ENCODE results near the gene NRG4.
A peak's percentile ranks its signal among the peaks of the same experiment; 100 is the strongest.

Gene NRG4

GRCh38 chr15:75947092-75947491 is 65.1 kb downstream of the NRG4 start:
- DNase-seq (ENCODE audit: low read depth) = peak; percentile 97
- TF ChIP-seq CTCF (IDR thresholded peaks at IDR 0.05; ENCODE audit: insufficient read depth, low read depth, low read length, missing control alignments) = no peak
- no peak overlapping the region for H3K4me3 ChIP-seq (ENCODE audit: low read length)

- DNase-seq (ENCODE audit: low read depth) = peak; percentile 23
- no peak overlapping the region for H3K4me3 ChIP-seq (ENCODE audit: low read length)
- TF ChIP-seq CTCF (IDR thresholded peaks at IDR 0.05; ENCODE audit: insufficient read depth, low read depth, low read length, missing control alignments) = no peak
Measured at GRCh38 chr15:75945953-75946352, 66.3 kb downstream of the NRG4 start.

GRCh38 chr15:75943713-75944215 is 68.5 kb downstream of the NRG4 start:
- TF ChIP-seq CTCF (IDR thresholded peaks at IDR 0.05; ENCODE audit: insufficient read depth, low read depth, low read length, missing control alignments) = no peak
- peak; percentile 12 for DNase-seq (ENCODE audit: low read depth)
- no peak overlapping the region for H3K4me3 ChIP-seq (ENCODE audit: low read length)

GRCh38 chr15:75943246-75943645 is 69.0 kb downstream of the NRG4 start:
- no peak for DNase-seq (ENCODE audit: low read depth)

GRCh38 chr15:75942464-75942863 is 69.8 kb downstream of the NRG4 start:
- DNase-seq (ENCODE audit: low read depth) = no peak
- H3K4me3 ChIP-seq (ENCODE audit: low read length) = no peak overlapping the region
- no peak for TF ChIP-seq CTCF (IDR thresholded peaks at IDR 0.05; ENCODE audit: insufficient read depth, low read depth, low read length, missing control alignments)

More at GRCh38 chr15:75943246-75943645, 69.0 kb downstream of the NRG4 start:
- no peak for TF ChIP-seq CTCF (IDR thresholded peaks at IDR 0.05; ENCODE audit: insufficient read depth, low read depth, low read length, missing control alignments)
- no peak overlapping the region for H3K4me3 ChIP-seq (ENCODE audit: low read length)

GRCh38 chr15:75930866-75931265 is 81.4 kb downstream of the NRG4 start:
- DNase-seq (ENCODE audit: low read depth) = no peak
- no peak overlapping the region for H3K4me3 ChIP-seq (ENCODE audit: low read length)
- TF ChIP-seq CTCF (IDR thresholded peaks at IDR 0.05; ENCODE audit: insufficient read depth, low read depth, low read length, missing control alignments) = no peak

- no peak overlapping the region for H3K4me3 ChIP-seq (ENCODE audit: low read length)
- peak; percentile 39 for DNase-seq (ENCODE audit: low read depth)
- no peak for TF ChIP-seq CTCF (IDR thresholded peaks at IDR 0.05; ENCODE audit: insufficient read depth, low read depth, low read length, missing control alignments)
Measured at GRCh38 chr15:75929799-75930565, 82.2 kb downstream of the NRG4 start.
